Astrocyte (in vitro differentiated cells and primary cell): ENCODE data around the gene NOL4L. TPM values are rescaled to one million over a fixed set of nuclear protein-coding genes. Genes with fewer than 3 reads are reported as not detected.
A peak's percentile ranks its signal among the peaks of the same experiment; 100 is the strongest.

Experiments used
- DNase-seq: peaks from one replicate; pipeline ENCODE4 v3.0.0-alpha.2; 2010; ENCODE audit warnings: low read depth
- FAIRE-seq: peaks from 2 replicates; lab custom pipeline; 2011; peaks lifted over from hg19 to GRCh38; lab: Jason Lieb, UNC
- H2AFZ ChIP-seq: 2 replicates; pipeline ENCODE4 v1.6.0; 2012; ENCODE audit warnings: low read depth, low read length, inconsistent platforms
- H3K27ac ChIP-seq: 2 replicates; pipeline ENCODE4 v1.5.1; 2011; ENCODE audit warnings: low read depth, low read length, inconsistent platforms
- H3K27me3 ChIP-seq: 2 replicates; pipeline ENCODE4 v1.6.0; 2011; ENCODE audit warnings: low read length, inconsistent platforms; ENCODE audit not compliant: insufficient read depth
- H3K36me3 ChIP-seq: 2 replicates; pipeline ENCODE4 v1.5.1; 2011; ENCODE audit warnings: low read length, inconsistent platforms; ENCODE audit not compliant: insufficient read depth
- H3K4me1 ChIP-seq: 2 replicates; pipeline ENCODE4 v1.5.1; 2011; ENCODE audit warnings: low read length, inconsistent platforms; ENCODE audit not compliant: insufficient read depth
- H3K4me2 ChIP-seq: 2 replicates; pipeline ENCODE4 v1.6.0; 2012; ENCODE audit warnings: low read length, inconsistent platforms
- H3K4me3 ChIP-seq: 2 replicates; pipeline ENCODE4 v1.5.1; 2011; ENCODE audit warnings: low read depth, mild to moderate bottlenecking, low read length, inconsistent platforms; ENCODE audit not compliant: insufficient read depth
- H3K79me2 ChIP-seq: 2 replicates; pipeline ENCODE4 v1.6.0; 2012; ENCODE audit warnings: mild to moderate bottlenecking, low read length, inconsistent platforms; ENCODE audit not compliant: insufficient read depth
- H3K9ac ChIP-seq: 2 replicates; pipeline ENCODE4 v1.6.0; 2012; ENCODE audit warnings: mild to moderate bottlenecking, low read length, inconsistent platforms
- H3K9me3 ChIP-seq: 2 replicates; pipeline ENCODE4 v1.5.1; 2012; ENCODE audit warnings: low read depth, mild to moderate bottlenecking, low read length, inconsistent platforms; ENCODE audit not compliant: insufficient read depth
- H4K20me1 ChIP-seq: 2 replicates; pipeline ENCODE4 v1.6.0; 2012; ENCODE audit warnings: low read length, inconsistent platforms; ENCODE audit not compliant: insufficient read depth
- H3K27ac Mint-ChIP-seq: one replicate; pipeline ENCODE4 v1.8.0; 2021; ENCODE audit warnings: mild to moderate bottlenecking, mixed read lengths; ENCODE audit not compliant: unreplicated experiment
- H3K27me3 Mint-ChIP-seq: one replicate; pipeline ENCODE4 v1.8.0; 2021; ENCODE audit warnings: low read depth, mixed read lengths; ENCODE audit not compliant: unreplicated experiment
- H3K36me3 Mint-ChIP-seq: one replicate; pipeline ENCODE4 v1.8.0; 2021; ENCODE audit warnings: low read depth, mixed read lengths; ENCODE audit not compliant: unreplicated experiment
- H3K4me1 Mint-ChIP-seq: one replicate; pipeline ENCODE4 v1.8.0; 2021; ENCODE audit warnings: low read depth, mixed read lengths; ENCODE audit not compliant: unreplicated experiment
- H3K4me3 Mint-ChIP-seq: one replicate; pipeline ENCODE4 v1.8.0; 2021; ENCODE audit warnings: mild to moderate bottlenecking, moderate library complexity, mixed read lengths; ENCODE audit not compliant: unreplicated experiment
- H3K9me3 Mint-ChIP-seq: one replicate; pipeline ENCODE4 v1.8.0; 2021; ENCODE audit warnings: mild to moderate bottlenecking, mixed read lengths; ENCODE audit not compliant: unreplicated experiment
- CTCF ChIP-seq: IDR thresholded peaks from 2 replicates; pipeline ENCODE4 v1.5.1; 2011; ENCODE audit warnings: low read depth, mild to moderate bottlenecking, inconsistent platforms, low read length, moderate library complexity; ENCODE audit not compliant: insufficient read depth
- EZH2 ChIP-seq: IDR thresholded peaks from 2 replicates; pipeline ENCODE4 v1.6.1; 2012; ENCODE audit warnings: mild to moderate bottlenecking, low read length, inconsistent platforms; ENCODE audit not compliant: insufficient read depth
- total RNA-seq: library from RNA; stranded (reverse); gene quantifications from 2 replicates; pipeline ENCODE4 v1.2.1, GENCODE V29; 2021

NOL4L gene
- total RNA-seq, 1 donor from 2014 or later = 35.5 TPM

GRCh38 chr20:32473231-32474008 is 111.7 kb downstream of the NOL4L start:
- Mint-ChIP-seq H3K27ac (no peak overlapping the region), H3K9me3 (no peaks in the 10 kb centered on the region), H3K4me1 (peaks cover 33% of the 10 kb centered on the region), H3K36me3 (peaks cover 9% of the 10 kb centered on the region), H3K4me3 (peak overlapping the region; percentile 54), H3K27me3 (no peaks in the 10 kb centered on the region)
- peaks cover 94% of the 10 kb centered on the region for H3K79me2 ChIP-seq
- peak overlapping the region; percentile 53 for H3K4me3 ChIP-seq
- H3K9me3 ChIP-seq = no peaks in the 10 kb centered on the region
- peaks cover 4% of the 10 kb centered on the region for H3K36me3 ChIP-seq
- H2AFZ ChIP-seq = no peak overlapping the region
- peak overlapping the region; percentile 79 for H3K9ac ChIP-seq
- peak overlapping the region; percentile 84 for H3K4me2 ChIP-seq
- peaks cover 26% of the 10 kb centered on the region for H4K20me1 ChIP-seq
- H3K4me1 ChIP-seq = peaks cover 76% of the 10 kb centered on the region
- peak overlapping the region; percentile 77 for H3K27ac ChIP-seq
- TF ChIP-seq CTCF (no peak), EZH2 (no peak)
- no peaks in the 10 kb centered on the region for H3K27me3 ChIP-seq
- FAIRE-seq (no peak), DNase-seq (no peak)

GRCh38 chr20:32472581-32473207 is 112.4 kb downstream of the NOL4L start:
- peaks cover 4% of the 10 kb centered on the region for H3K36me3 ChIP-seq
- H3K9me3 ChIP-seq = no peaks in the 10 kb centered on the region
- Mint-ChIP-seq H3K4me1 (peaks cover 26% of the 10 kb centered on the region), H3K9me3 (no peaks in the 10 kb centered on the region), H3K4me3 (peak overlapping the region; percentile 20), H3K27ac (no peak overlapping the region), H3K36me3 (peaks cover 8% of the 10 kb centered on the region), H3K27me3 (no peaks in the 10 kb centered on the region)
- no peak for TF ChIP-seq CTCF
- TF ChIP-seq EZH2 = no peak
- peak overlapping the region; percentile 79 for H3K9ac ChIP-seq
- peak overlapping the region; percentile 43 for H3K4me3 ChIP-seq
- peak overlapping the region; percentile 84 for H3K4me2 ChIP-seq
- FAIRE-seq (no peak), DNase-seq (no peak)
- H2AFZ ChIP-seq = no peak overlapping the region
- peaks cover 19% of the 10 kb centered on the region for H4K20me1 ChIP-seq
- H3K4me1 ChIP-seq = peaks cover 78% of the 10 kb centered on the region
- no peaks in the 10 kb centered on the region for H3K27me3 ChIP-seq
- H3K79me2 ChIP-seq = peaks cover 94% of the 10 kb centered on the region
- no peak overlapping the region for H3K27ac ChIP-seq
